ENCODE results near the gene THEMIS.
"Not testable (repeated sequence)": the region's sequence is repeated elsewhere in the genome, so short reads cannot be mapped to it uniquely, and the experiment has no call there.

THEMIS gene

GRCh38 chr6:127761084-127761483, 139.8 kb downstream of the THEMIS start:
- Histone ChIP-seq H3K4me3 (no peak overlapping the region), H3K27ac (no peak overlapping the region)

DNA sequence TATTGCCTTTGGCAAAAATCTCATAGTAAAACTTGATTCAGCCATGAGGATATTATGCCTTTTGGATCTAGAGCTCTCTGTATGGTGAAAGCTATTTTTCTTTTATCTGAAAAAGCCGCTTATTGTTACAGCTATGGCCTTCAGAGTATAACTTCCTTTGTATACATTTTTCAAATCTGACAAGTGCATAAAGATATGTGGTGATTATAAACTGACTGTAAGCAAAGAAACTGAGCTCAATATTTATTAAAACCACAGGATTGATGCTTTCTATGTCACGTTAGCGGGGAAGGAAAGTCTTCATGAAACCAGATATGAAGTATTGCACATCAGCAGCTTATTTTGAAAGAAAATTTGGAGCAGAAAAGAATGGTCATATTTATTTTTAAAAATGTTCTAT, 151.8 kb downstream of the THEMIS start:
- H3K4me3 ChIP-seq, result no peak overlapping the region
- H3K27ac ChIP-seq, result no peak overlapping the region

- no peak overlapping the region for H3K4me3 ChIP-seq
These were observed 152.6 kb downstream of the THEMIS start for GRCh38 chr6:127748290-127748689.

DNA sequence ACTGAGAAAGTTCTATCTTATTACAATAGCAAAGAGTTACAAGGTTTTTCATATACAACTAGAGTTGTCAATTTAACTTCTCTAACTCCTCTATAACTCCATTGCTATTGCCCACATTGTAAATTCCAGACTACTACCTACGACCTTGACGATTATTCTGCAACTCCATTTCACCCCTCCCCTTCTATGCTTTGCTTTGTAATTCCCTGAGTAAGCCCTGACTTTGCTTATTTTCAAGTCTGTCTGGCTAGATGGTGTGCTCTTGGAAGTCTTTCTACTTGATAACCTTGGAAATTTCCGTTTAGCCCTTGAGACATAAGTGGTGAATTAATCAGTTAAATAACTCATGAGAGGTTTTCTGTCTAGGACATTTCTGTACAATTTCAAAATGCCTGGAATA, 162.4 kb downstream of the THEMIS start:
- H3K27ac ChIP-seq, result no peak overlapping the region
- H3K4me3 ChIP-seq, result no peak overlapping the region

More at GRCh38 chr6:127748290-127748689, 152.6 kb downstream of the THEMIS start:
- no peak overlapping the region for H3K27ac ChIP-seq

GRCh38 chr6:127737768-127738167, 163.1 kb downstream of the THEMIS start:
- H3K27ac ChIP-seq, result no peak overlapping the region
- no peak overlapping the region for H3K4me3 ChIP-seq

GRCh38 chr6:127737009-127737486, 163.8 kb downstream of the THEMIS start:
- H3K4me3 ChIP-seq, result no peak overlapping the region
- H3K27ac ChIP-seq, result no peak overlapping the region

DNA sequence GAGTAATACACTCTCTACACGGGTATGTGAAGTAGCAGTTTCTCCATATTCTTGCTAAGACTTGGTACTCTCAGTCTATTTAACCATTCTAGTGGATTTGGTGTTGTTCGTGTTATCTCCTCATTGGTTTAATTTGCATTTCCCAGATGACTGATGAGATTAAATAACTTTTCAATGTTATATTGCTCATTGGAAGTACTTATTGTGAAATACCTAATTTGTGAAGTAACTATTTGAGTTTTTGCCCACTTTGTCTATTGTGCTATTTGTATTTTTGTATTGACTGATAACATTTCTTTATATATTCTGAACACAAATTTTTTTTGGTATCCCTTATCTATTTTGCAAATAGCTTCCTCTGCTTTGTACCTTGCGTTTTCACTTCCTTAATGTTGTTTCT, 167.9 kb downstream of the THEMIS start:
- Histone ChIP-seq H3K27ac (no peak overlapping the region), H3K4me3 (no peak overlapping the region)

- no peak overlapping the region for H3K4me3 ChIP-seq
- no peak overlapping the region for H3K27ac ChIP-seq
These were observed 173.5 kb downstream of the THEMIS start for GRCh38 chr6:127727260-127727953.

GRCh38 chr6:127725821-127726220, 175.0 kb downstream of the THEMIS start:
- no peak overlapping the region for H3K4me3 ChIP-seq
- no peak overlapping the region for H3K27ac ChIP-seq

- no peak overlapping the region for H3K4me3 ChIP-seq
- H3K27ac ChIP-seq, result no peak overlapping the region
These were observed 182.2 kb downstream of the THEMIS start for GRCh38 chr6:127718694-127719093.

- no peak overlapping the region for H3K27ac ChIP-seq
- H3K4me3 ChIP-seq, result no peak overlapping the region
These were observed 183.5 kb downstream of the THEMIS start for GRCh38 chr6:127717384-127717783.

GRCh38 chr6:127716465-127716864, 184.4 kb downstream of the THEMIS start:
- Histone ChIP-seq H3K4me3 (no peak overlapping the region), H3K27ac (no peak overlapping the region)

- Histone ChIP-seq H3K4me3 (no peak overlapping the region), H3K27ac (no peak overlapping the region)
These were observed 190.2 kb downstream of the THEMIS start for GRCh38 chr6:127710668-127711067.

- H3K27ac ChIP-seq, result no peak overlapping the region
- no peak overlapping the region for H3K4me3 ChIP-seq
These were observed 194.6 kb downstream of the THEMIS start for GRCh38 chr6:127706216-127706615.

GRCh38 chr6:127695108-127695507, 205.8 kb downstream of the THEMIS start:
- H3K4me3 ChIP-seq, result no peak overlapping the region
- no peak overlapping the region for H3K27ac ChIP-seq

GRCh38 chr6:127691146-127691545, 209.7 kb downstream of the THEMIS start:
- no peak overlapping the region for H3K27ac ChIP-seq
- no peak overlapping the region for H3K4me3 ChIP-seq

DNA sequence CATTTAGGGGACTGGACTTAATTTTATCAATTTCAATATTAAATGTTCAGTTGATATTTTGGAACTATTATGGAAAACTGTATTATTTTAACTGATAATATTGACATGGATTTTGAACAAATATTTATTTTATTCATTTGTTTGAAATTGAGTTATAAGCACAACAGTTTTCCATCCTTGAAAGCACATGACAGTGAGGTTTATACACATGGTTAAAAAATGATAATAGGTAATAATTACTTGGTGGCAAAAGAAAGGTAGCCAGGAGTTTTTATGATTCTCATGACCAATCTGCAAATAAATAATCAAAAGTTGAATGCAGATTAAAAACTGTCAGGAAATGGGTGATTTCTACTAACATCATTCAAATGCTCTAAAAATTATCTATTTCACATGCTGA, 210.3 kb downstream of the THEMIS start:
- Histone ChIP-seq H3K27ac (no peak overlapping the region), H3K4me3 (no peak overlapping the region)

DNA sequence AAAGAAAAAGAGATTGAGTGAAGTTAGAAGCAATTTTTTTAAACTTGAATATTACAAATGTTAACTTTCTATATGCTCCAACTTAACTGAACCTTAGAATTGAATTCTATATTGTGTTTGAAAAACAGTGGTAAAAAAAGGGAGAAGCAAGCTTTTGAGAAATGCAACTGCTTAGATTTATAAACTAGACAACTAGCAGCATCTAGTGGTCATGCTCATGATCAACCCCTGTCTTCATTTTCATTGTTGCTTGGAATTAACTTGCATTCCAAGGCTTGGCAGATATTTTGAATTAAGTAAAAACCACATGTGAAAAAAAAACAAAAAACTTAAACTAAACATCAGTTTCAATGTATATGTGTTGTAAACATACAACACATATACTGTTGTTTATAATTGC, 210.8 kb downstream of the THEMIS start:
- Histone ChIP-seq H3K27ac (no peak overlapping the region), H3K4me3 (no peak overlapping the region)

GRCh38 chr6:127687490-127687889, 213.4 kb downstream of the THEMIS start:
- H3K27ac ChIP-seq, H3K4me3 ChIP-seq: not testable (repeated sequence)

DNA sequence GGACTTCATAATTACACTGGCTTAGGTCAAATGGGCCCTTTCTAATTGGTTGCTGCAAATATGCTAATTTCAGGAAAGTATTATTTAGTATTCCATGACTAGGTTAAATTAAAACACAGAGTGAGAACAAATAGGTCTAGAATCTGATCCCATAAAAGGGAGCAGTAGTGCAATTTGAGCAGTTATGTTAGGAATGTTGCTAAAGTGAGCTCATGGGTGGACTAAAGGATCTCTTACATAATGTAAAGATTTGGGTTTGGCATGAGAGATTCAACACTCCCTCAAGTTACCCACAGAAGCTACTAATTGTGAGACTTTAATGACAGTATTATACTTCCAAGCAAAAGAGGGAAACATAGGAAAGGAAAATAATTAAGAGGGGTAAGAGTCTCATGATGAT, 214.8 kb downstream of the THEMIS start:
- Histone ChIP-seq H3K4me3 (no peak overlapping the region), H3K27ac (no peak overlapping the region)

- Histone ChIP-seq H3K4me3 (no peak overlapping the region), H3K27ac (no peak overlapping the region)
These were observed 216.4 kb downstream of the THEMIS start for GRCh38 chr6:127684501-127684900.

Data from skin epidermis (tissue), 12 donors.